SU-DHL-6 (cell line): Measurements from ENCODE around the gene TMEM273.

Experiments used
- H2AFZ ChIP-seq: fragments of 200-600 bp; sonication (generic); 2 replicates; pipeline ENCODE4 v1.6.1; 2014; ENCODE audit warnings: low read depth, mild to moderate bottlenecking, moderate library complexity, mixed read lengths, antibody characterized with exemption, low read length; ENCODE audit not compliant: severe bottlenecking
- H3F3A ChIP-seq: fragments of 200-600 bp; shearing (Covaris generic); 2 replicates; pipeline ENCODE4 v1.6.0; 2016; ENCODE audit warnings: antibody characterized with exemption, mild to moderate bottlenecking; ENCODE audit not compliant: insufficient read depth
- H3K27ac ChIP-seq: fragments of 200-600 bp; sonication (generic); 2 replicates; pipeline ENCODE4 v1.5.1; 2016; ENCODE audit warnings: low read depth, mild to moderate bottlenecking, low read length, moderate library complexity, mixed read lengths
- H3K27me3 ChIP-seq: fragments of 200-600 bp; sonication (generic), shearing (Covaris generic); 2 replicates; pipeline ENCODE4 v1.6.0; 2014; ENCODE audit warnings: mild to moderate bottlenecking, low read length
- H3K36me3 ChIP-seq: fragments of 200-600 bp; sonication (generic); 2 replicates; pipeline ENCODE4 v1.6.1; 2014; ENCODE audit warnings: mild to moderate bottlenecking, low read length, mixed read lengths
- H3K4me2 ChIP-seq: fragments of 300-600, 200-600 bp; shearing (Covaris generic), sonication (generic); 2 replicates; pipeline ENCODE4 v1.6.0; 2014; ENCODE audit warnings: low read length, low read depth, mild to moderate bottlenecking; ENCODE audit not compliant: poor library complexity, severe bottlenecking
- H3K4me3 ChIP-seq: fragments of 200-600 bp; sonication (generic); 2 replicates; pipeline ENCODE4 v1.5.1; 2014; ENCODE audit warnings: antibody characterized with exemption, low read length, mild to moderate bottlenecking, mixed read lengths; ENCODE audit not compliant: insufficient read depth, poor library complexity, severe bottlenecking
- H3K79me2 ChIP-seq: fragments of 200-600 bp; sonication (generic); 2 replicates; pipeline ENCODE4 v1.6.1; 2014; ENCODE audit warnings: mild to moderate bottlenecking, low read length, moderate library complexity; ENCODE audit not compliant: insufficient read depth
- H3K9ac ChIP-seq: fragments of 200-600 bp; sonication (generic); 2 replicates; pipeline ENCODE4 v1.7.0; 2014; ENCODE audit warnings: mild to moderate bottlenecking, low read length
- H3K9me2 ChIP-seq: fragments of 200-600 bp; sonication (generic); replicated peaks from 2 replicates; pipeline ENCODE4 v1.6.1; 2014; ENCODE audit warnings: low read length; ENCODE audit not compliant: insufficient read depth
- H3K9me3 ChIP-seq: fragments of 200-600 bp; sonication (generic); 2 replicates; pipeline ENCODE4 v1.6.1; 2014; ENCODE audit warnings: low read length, mixed read lengths; ENCODE audit not compliant: insufficient read depth
- H4K20me1 ChIP-seq: fragments of 200-600 bp; sonication (generic); 2 replicates; pipeline ENCODE4 v1.6.1; 2014; ENCODE audit warnings: low read depth, mild to moderate bottlenecking, antibody characterized with exemption, low read length, moderate library complexity, mixed read lengths
- EZH2phosphoT487 ChIP-seq: fragments of 200-600 bp; sonication (generic), shearing (Covaris generic); conservative IDR thresholded peaks from 2 replicates; pipeline ENCODE4 v1.6.1; 2018; ENCODE audit warnings: mild to moderate bottlenecking, antibody characterized with exemption, low read length, moderate library complexity, mixed read lengths
- TF ChIP-seq, protein P1 (sequence below): fragments of 200-600 bp; sonication (generic); IDR thresholded peaks from one replicate; pipeline ENCODE4 v1.5.1; 2017; ENCODE audit warnings: antibody characterized with exemption, mild to moderate bottlenecking, low read length, moderate library complexity; ENCODE audit not compliant: insufficient read depth, poor library complexity, severe bottlenecking

Gene TMEM273

GRCh38 chr10:49105076-49105475, 83.1 kb downstream of the TMEM273 start:
- H3K4me2 ChIP-seq = no peak overlapping the region
- no peaks in the 10 kb centered on the region for H3K9me3 ChIP-seq
- no peaks in the 10 kb centered on the region for H3F3A ChIP-seq
- no peaks in the 10 kb centered on the region for H3K9me2 ChIP-seq
- H3K79me2 ChIP-seq = no peaks in the 10 kb centered on the region
- H2AFZ ChIP-seq = no peak overlapping the region
- H3K27ac ChIP-seq = no peak overlapping the region
- no peaks in the 10 kb centered on the region for H3K36me3 ChIP-seq
- H4K20me1 ChIP-seq = no peaks in the 10 kb centered on the region
- no peak overlapping the region for H3K9ac ChIP-seq
- TF ChIP-seq EZH2phosphoT487 = no peak
- TF ChIP-seq, protein P1, sequence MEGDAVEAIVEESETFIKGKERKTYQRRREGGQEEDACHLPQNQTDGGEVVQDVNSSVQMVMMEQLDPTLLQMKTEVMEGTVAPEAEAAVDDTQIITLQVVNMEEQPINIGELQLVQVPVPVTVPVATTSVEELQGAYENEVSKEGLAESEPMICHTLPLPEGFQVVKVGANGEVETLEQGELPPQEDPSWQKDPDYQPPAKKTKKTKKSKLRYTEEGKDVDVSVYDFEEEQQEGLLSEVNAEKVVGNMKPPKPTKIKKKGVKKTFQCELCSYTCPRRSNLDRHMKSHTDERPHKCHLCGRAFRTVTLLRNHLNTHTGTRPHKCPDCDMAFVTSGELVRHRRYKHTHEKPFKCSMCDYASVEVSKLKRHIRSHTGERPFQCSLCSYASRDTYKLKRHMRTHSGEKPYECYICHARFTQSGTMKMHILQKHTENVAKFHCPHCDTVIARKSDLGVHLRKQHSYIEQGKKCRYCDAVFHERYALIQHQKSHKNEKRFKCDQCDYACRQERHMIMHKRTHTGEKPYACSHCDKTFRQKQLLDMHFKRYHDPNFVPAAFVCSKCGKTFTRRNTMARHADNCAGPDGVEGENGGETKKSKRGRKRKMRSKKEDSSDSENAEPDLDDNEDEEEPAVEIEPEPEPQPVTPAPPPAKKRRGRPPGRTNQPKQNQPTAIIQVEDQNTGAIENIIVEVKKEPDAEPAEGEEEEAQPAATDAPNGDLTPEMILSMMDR = no peak
- no peaks in the 10 kb centered on the region for H3K27me3 ChIP-seq
- no peak overlapping the region for H3K4me3 ChIP-seq
